Fibroblast of villous mesenchyme (primary cell): Measurements from ENCODE around the gene ABCD3. TPM values are rescaled to one million over a fixed set of nuclear protein-coding genes. Genes with fewer than 3 reads are reported as not detected.

ENCODE experiments used
- DNase-seq: peaks from one replicate; pipeline ENCODE4 v3.0.0-alpha.2; 2010; ENCODE audit warnings: low read depth
- H3K4me3 ChIP-seq: 2 replicates; pipeline ENCODE4 v1.5.1; 2011; ENCODE audit warnings: low read depth, mild to moderate bottlenecking, low read length
- CTCF ChIP-seq: IDR thresholded peaks from 2 replicates; pipeline ENCODE4 v1.5.1; 2012; ENCODE audit warnings: low read depth, mild to moderate bottlenecking, low read length; ENCODE audit not compliant: insufficient read depth
- total RNA-seq: library from RNA; depleted of rRNA; stranded (reverse); fragments of >200 nt; gene quantifications from 2 replicates; pipeline ENCODE4 v1.2.3, GENCODE V29; 2012

Gene ABCD3
- total RNA-seq, 1 donor = 44.0 TPM

DNA sequence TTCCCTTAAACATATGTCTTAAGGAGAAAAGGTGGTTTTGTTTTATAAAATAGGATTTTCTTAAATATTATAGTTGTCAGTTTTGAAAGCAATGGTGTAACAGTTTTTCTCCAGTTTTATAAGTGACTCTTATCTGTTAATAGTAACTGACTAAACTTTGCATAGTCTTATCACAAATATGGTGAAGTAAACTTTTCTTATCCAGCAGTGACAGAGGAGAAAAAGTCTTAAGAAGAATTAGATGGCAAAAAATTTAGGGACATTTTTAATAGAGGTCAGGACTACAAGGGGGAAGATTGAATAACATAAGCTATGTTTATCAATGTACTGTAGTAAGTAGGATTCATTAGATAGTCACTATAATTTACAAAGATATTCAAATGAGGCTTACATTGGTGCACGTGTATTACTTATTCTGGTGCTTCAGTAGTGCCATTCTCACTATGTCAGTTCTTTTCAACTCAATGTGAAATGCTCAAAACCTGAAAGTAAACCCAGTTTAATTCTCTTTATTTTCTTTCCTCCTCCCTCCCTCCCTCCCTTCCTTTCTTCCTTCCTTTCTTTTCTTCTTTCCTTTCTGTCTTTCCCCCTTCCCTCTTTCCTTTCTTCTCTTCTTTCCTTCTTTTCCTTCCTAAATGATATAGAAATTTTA, 97.2 kb downstream of the ABCD3 start:
- no peak overlapping the region for H3K4me3 ChIP-seq
- DNase-seq = no peak
- TF ChIP-seq CTCF = no peak

- no peak for DNase-seq
- no peak for TF ChIP-seq CTCF
These were observed 101.2 kb downstream of the ABCD3 start for GRCh38 chr1:94519351-94519750.

DNA sequence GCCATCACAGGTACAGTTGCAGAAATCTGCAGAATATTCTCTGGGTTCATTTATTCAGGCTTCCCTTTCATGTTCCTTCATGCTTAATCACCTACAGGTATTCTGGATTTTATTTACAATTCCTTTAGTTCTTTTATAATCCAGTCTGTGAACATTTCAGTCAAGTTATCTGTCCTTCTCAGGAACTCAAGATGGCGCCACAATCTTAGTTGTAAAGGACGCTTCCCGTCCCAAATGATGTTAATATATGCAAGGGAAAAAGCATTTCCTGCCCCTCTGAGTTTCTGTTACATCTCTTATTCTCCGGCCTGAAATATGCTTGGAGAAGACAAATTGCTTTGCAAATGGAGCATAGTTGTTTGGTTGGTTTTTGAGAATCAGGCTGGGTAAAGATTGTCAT, 104.1 kb downstream of the ABCD3 start:
- TF ChIP-seq CTCF = peak; percentile 53
- H3K4me3 ChIP-seq = no peak overlapping the region
- peak; percentile 77 for DNase-seq

More at GRCh38 chr1:94519351-94519750, 101.2 kb downstream of the ABCD3 start:
- no peak overlapping the region for H3K4me3 ChIP-seq

DNA sequence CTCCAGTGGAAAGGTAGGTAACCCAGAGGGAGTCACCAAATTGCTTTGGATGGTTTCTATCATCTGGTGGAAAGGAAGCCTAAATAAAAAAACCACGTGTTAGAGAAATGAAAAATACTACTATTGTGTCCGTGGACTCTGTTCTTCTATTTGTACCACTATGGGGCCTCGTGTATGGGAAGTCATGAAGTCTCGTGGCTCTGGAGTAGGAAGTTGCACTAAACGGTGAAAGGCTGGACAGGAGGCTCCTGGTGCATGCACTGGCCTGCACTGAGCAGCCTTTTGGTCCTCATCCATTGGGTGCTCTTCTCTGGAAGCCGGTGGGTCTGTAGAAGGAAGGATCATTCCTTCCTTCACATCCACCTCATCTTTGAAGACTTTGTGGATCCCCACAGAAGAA, 106.3 kb downstream of the ABCD3 start:
- H3K4me3 ChIP-seq = no peak overlapping the region
- no peak for DNase-seq
- no peak for TF ChIP-seq CTCF

DNA sequence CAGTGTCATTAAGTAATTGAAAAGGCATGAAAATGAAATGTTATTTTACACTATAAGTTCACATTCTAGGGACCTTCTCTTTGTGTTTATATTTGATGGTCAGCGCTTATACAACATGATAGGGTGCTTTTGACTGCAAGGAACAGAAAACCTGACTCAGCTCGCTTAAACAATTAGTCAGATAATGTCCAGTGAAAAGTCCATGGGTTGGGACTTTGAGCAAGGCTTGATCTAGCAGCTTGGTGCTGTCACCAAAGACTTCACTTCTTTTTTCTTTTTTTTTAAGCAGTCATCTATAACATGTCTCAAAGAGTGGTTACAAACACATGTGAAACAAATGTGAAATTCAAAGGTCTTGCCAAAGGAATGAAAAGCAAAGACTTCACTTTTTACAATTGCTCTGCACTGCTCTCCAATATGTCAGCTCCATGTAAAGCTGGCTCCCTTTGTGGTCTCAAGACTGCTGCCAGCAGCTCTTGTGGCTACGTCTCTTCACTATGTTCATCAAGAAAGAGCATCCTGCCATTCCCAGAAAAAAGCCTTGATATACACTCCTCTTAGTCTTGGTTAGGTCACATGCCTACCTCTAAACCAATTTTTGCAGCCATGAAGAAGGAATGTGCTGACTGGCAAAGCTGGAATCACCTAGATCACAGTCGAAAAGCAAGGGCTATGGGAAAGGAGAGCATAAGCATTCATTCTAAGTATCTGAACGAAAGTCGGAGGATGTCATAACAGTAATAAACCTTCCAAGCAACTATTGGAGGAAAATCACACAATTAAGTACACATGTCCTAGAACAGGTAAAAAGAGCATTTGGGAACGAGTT, 108.2 kb downstream of the ABCD3 start:
- peak; percentile 48 for DNase-seq
- H3K4me3 ChIP-seq = no peak overlapping the region
- no peak for TF ChIP-seq CTCF

- no peak overlapping the region for H3K4me3 ChIP-seq
- TF ChIP-seq CTCF = peak; percentile 8
- peak; percentile 93 for DNase-seq
These were observed 109.3 kb downstream of the ABCD3 start for GRCh38 chr1:94527447-94528031.
